PFSK-1 (cell line): Measurements from ENCODE around the gene KCNB1.

ENCODE experiments used
- FOXP2 ChIP-seq: optimal IDR thresholded peaks from 2 replicates; pipeline ENCODE3; 2011; ENCODE audit warnings: borderline replicate concordance, control low read depth, inconsistent platforms; ENCODE audit not compliant: insufficient read depth; ENCODE audit errors: extremely low read length, extremely low read depth
- POLR2AphosphoS5 ChIP-seq: IDR thresholded peaks from 2 replicates; pipeline ENCODE4 v1.6.1; 2012; ENCODE audit warnings: low read depth, mild to moderate bottlenecking, control low read depth, low read length, moderate library complexity
- SIN3A ChIP-seq: IDR thresholded peaks from 2 replicates; pipeline ENCODE4 v1.6.1; 2012; ENCODE audit warnings: mild to moderate bottlenecking, low read length, moderate library complexity, borderline replicate concordance; ENCODE audit not compliant: insufficient read depth
- TAF1 ChIP-seq: IDR thresholded peaks from 2 replicates; pipeline ENCODE4 v1.6.1; 2012; ENCODE audit warnings: low read length, control low read depth, borderline replicate concordance; ENCODE audit not compliant: insufficient read depth
- TF ChIP-seq, protein P1 (sequence below), 2 experiments: IDR thresholded peaks; 2 replicates each; pipeline versions ENCODE4 v1.6.1 to v1.8.0; 2011 to 2012; ENCODE audit warnings: low read depth in 2 of 2, low read length in 2 of 2, control low read depth in 1 of 2, inconsistent platforms in 1 of 2, mild to moderate bottlenecking in 1 of 2, moderate library complexity in 1 of 2; ENCODE audit not compliant: insufficient read depth in 1 of 2

The KCNB1 gene

GRCh38 chr20:49452011-49452482 lies 30.4 kb downstream of the KCNB1 start:
- no peak for TF ChIP-seq FOXP2
- no peak for TF ChIP-seq POLR2AphosphoS5
- TF ChIP-seq TAF1 = no peak
- no peak for TF ChIP-seq SIN3A
- TF ChIP-seq, protein P1, sequence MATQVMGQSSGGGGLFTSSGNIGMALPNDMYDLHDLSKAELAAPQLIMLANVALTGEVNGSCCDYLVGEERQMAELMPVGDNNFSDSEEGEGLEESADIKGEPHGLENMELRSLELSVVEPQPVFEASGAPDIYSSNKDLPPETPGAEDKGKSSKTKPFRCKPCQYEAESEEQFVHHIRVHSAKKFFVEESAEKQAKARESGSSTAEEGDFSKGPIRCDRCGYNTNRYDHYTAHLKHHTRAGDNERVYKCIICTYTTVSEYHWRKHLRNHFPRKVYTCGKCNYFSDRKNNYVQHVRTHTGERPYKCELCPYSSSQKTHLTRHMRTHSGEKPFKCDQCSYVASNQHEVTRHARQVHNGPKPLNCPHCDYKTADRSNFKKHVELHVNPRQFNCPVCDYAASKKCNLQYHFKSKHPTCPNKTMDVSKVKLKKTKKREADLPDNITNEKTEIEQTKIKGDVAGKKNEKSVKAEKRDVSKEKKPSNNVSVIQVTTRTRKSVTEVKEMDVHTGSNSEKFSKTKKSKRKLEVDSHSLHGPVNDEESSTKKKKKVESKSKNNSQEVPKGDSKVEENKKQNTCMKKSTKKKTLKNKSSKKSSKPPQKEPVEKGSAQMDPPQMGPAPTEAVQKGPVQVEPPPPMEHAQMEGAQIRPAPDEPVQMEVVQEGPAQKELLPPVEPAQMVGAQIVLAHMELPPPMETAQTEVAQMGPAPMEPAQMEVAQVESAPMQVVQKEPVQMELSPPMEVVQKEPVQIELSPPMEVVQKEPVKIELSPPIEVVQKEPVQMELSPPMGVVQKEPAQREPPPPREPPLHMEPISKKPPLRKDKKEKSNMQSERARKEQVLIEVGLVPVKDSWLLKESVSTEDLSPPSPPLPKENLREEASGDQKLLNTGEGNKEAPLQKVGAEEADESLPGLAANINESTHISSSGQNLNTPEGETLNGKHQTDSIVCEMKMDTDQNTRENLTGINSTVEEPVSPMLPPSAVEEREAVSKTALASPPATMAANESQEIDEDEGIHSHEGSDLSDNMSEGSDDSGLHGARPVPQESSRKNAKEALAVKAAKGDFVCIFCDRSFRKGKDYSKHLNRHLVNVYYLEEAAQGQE (IDR thresholded peaks at IDR 0.05; ENCODE audit: insufficient read depth in 1 of 2, low read depth in 2 of 2, low read length in 2 of 2) = no peak

DNA sequence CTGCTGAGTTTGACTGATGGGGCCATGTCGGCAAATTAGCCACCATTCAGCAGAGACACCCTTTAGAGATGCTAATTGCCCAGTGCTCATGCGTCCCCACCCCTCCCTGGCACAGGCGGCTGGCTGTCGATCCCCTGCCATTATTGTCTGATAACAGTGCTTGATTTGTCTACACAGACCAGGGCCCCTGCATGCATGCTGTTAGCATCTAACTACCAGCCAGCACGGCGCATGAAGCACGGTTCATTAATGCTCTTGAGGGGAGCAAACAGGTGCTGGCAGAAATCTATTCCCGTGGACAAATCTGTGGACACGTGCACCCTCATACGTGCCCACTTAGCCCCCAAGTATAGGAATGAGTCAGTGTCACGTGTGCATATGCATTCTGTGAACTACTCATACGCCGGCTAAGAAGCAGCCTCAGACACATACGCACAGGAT lies 32.2 kb downstream of the KCNB1 start:
- TF ChIP-seq, protein P1 (IDR thresholded peaks at IDR 0.05; ENCODE audit: insufficient read depth in 1 of 2, low read depth in 2 of 2, low read length in 2 of 2) = no peak
- TF ChIP-seq POLR2AphosphoS5 = no peak
- no peak for TF ChIP-seq TAF1
- TF ChIP-seq SIN3A = no peak
- TF ChIP-seq FOXP2 = no peak

- TF ChIP-seq FOXP2 = no peak
- TF ChIP-seq, protein P1 (IDR thresholded peaks at IDR 0.05; ENCODE audit: insufficient read depth in 1 of 2, low read depth in 2 of 2, low read length in 2 of 2) = no peak
- no peak for TF ChIP-seq TAF1
- no peak for TF ChIP-seq POLR2AphosphoS5
- no peak for TF ChIP-seq SIN3A
Measured at GRCh38 chr20:49448917-49449316, 33.6 kb downstream of the KCNB1 start.

GRCh38 chr20:49447946-49448809 lies 34.3 kb downstream of the KCNB1 start:
- TF ChIP-seq SIN3A = no peak
- TF ChIP-seq FOXP2 = no peak
- TF ChIP-seq TAF1 = no peak
- TF ChIP-seq, protein P1 (IDR thresholded peaks at IDR 0.05; ENCODE audit: insufficient read depth in 1 of 2, low read depth in 2 of 2, low read length in 2 of 2) = no peak
- no peak for TF ChIP-seq POLR2AphosphoS5
